Liver (tissue), 9 donors: ENCODE results near the gene ABHD12. TPM values are rescaled to one million over a fixed set of nuclear protein-coding genes. Genes with fewer than 3 reads are reported as not detected.

Experiments used
- DNase-seq: peaks from one replicate; pipeline ENCODE4 v3.0.0-alpha.2; 2017; ENCODE audit warnings: low spot score
- H3K27ac ChIP-seq, 2 donors: one replicate each; pipeline ENCODE4 v1.7.0; 2013; ENCODE audit warnings: inconsistent platforms in 2 of 2, low read length in 2 of 2, control low read depth in 1 of 2, low read depth in 1 of 2, mild to moderate bottlenecking in 1 of 2
- H3K27me3 ChIP-seq, 4 donors: one replicate each; pipeline versions ENCODE4 v1.6.1 to v1.7.0; 2013; ENCODE audit warnings: low read length in 3 of 4, inconsistent platforms in 1 of 4, mild to moderate bottlenecking in 1 of 4, moderate library complexity in 1 of 4; ENCODE audit not compliant: control insufficient read depth in 4 of 4, insufficient read depth in 4 of 4
- H3K36me3 ChIP-seq, 4 donors: one replicate each; pipeline versions ENCODE4 v1.6.1 to v1.7.0; 2013; ENCODE audit warnings: low read length in 3 of 4, mild to moderate bottlenecking in 3 of 4, low read depth in 1 of 4, moderate library complexity in 1 of 4; ENCODE audit not compliant: control insufficient read depth in 4 of 4, insufficient read depth in 3 of 4
- H3K4me1 ChIP-seq, 4 donors: one replicate each; pipeline versions ENCODE4 v1.6.1 to v1.7.0; 2013; ENCODE audit warnings: low read length in 3 of 4, mild to moderate bottlenecking in 3 of 4, moderate library complexity in 1 of 4; ENCODE audit not compliant: control insufficient read depth in 4 of 4, insufficient read depth in 4 of 4
- H3K4me3 ChIP-seq, 3 donors: one replicate each; pipeline versions ENCODE4 v1.6.1 to v1.7.0; 2013; ENCODE audit warnings: low read length in 3 of 3, control low read depth in 1 of 3, low read depth in 1 of 3, mild to moderate bottlenecking in 1 of 3
- H3K9ac ChIP-seq, 2 donors: one replicate each; pipeline ENCODE4 v1.7.0; 2013; ENCODE audit warnings: low read length in 2 of 2, mild to moderate bottlenecking in 2 of 2, moderate library complexity in 2 of 2, control low read depth in 1 of 2, low read depth in 1 of 2
- H3K9me3 ChIP-seq, 4 donors: one replicate each; pipeline versions ENCODE4 v1.6.1 to v1.7.0; 2013; ENCODE audit warnings: low read length in 3 of 4; ENCODE audit not compliant: control insufficient read depth in 4 of 4
- EGR1 ChIP-seq, 2 donors: IDR thresholded peaks; 2 replicates each; pipeline ENCODE4 v1.6.1; 2016 to 2018; ENCODE audit warnings: antibody characterized with exemption in 2 of 2, low read depth in 2 of 2
- FOXA1 ChIP-seq: IDR thresholded peaks from 2 replicates; pipeline ENCODE4 v1.6.1; 2016; ENCODE audit warnings: antibody characterized with exemption
- FOXA2 ChIP-seq: IDR thresholded peaks from 2 replicates; pipeline ENCODE4 v1.6.1; 2016; ENCODE audit warnings: antibody characterized with exemption
- GABPA ChIP-seq, 2 donors: IDR thresholded peaks in 1 of 2; conservative IDR thresholded peaks in 1 of 2; 2 replicates each; pipeline ENCODE4 v1.6.1; 2016; ENCODE audit warnings: antibody characterized with exemption in 2 of 2, mild to moderate bottlenecking in 1 of 2, moderate library complexity in 1 of 2
- HNF4A ChIP-seq, 2 donors: conservative IDR thresholded peaks; 2 replicates each; pipeline ENCODE4 v1.6.1; 2016; ENCODE audit warnings: antibody characterized with exemption in 2 of 2, mild to moderate bottlenecking in 2 of 2
- HNF4G ChIP-seq: IDR thresholded peaks from 2 replicates; pipeline ENCODE4 v1.6.1; 2016; ENCODE audit warnings: antibody characterized with exemption
- JUND ChIP-seq, 2 donors: IDR thresholded peaks; 2 replicates each; pipeline ENCODE4 v1.6.1; 2016; ENCODE audit warnings: antibody characterized with exemption in 2 of 2
- NR2F2 ChIP-seq: IDR thresholded peaks from 2 replicates; pipeline ENCODE4 v1.6.1; 2016; ENCODE audit warnings: antibody characterized with exemption
- RAD21 ChIP-seq, 2 donors: IDR thresholded peaks; 2 replicates each; pipeline ENCODE4 v1.6.1; 2016; ENCODE audit warnings: antibody characterized with exemption in 2 of 2, mild to moderate bottlenecking in 2 of 2
- RXRA ChIP-seq, 2 donors: IDR thresholded peaks; 2 replicates each; pipeline ENCODE4 v1.6.1; 2017 to 2018; ENCODE audit warnings: antibody characterized with exemption in 2 of 2, mild to moderate bottlenecking in 1 of 2
- SP1 ChIP-seq: IDR thresholded peaks from 2 replicates; pipeline ENCODE4 v1.6.1; 2018; ENCODE audit warnings: antibody characterized with exemption, mild to moderate bottlenecking
- TAF1 ChIP-seq: conservative IDR thresholded peaks from 2 replicates; pipeline ENCODE4 v1.6.1; 2016; ENCODE audit warnings: antibody characterized with exemption, mild to moderate bottlenecking
- YY1 ChIP-seq: IDR thresholded peaks from 2 replicates; pipeline ENCODE4 v1.6.1; 2016; ENCODE audit warnings: antibody characterized with exemption, mild to moderate bottlenecking
- WGBS: extraction: QIAGEN DNeasy Blood & Tissue Kit; methylation state at CpG from one replicate; pipeline ENCODE4 v1.1.7; 2013; 5-methylcytosine and 5-hydroxymethylcytosine counted together
- polyA plus RNA-seq, 2 donors: library from polyadenylated mRNA; stranded (reverse) in 1 of 2; unstranded in 1 of 2; fragments of 200-250 nt in 1 of 2; fragments of >200 nt in 1 of 2; fragmentation: Nextera tagmentation in 1 of 2; extraction: Ambion mirVana in 1 of 2; gene quantifications; one replicate each; pipeline versions ENCODE4 v1.2.1 to v1.2.3, GENCODE V29; 2013 to 2015
- total RNA-seq, 2 donors: library from RNA; depleted of rRNA; stranded (reverse); fragments of >200 nt; gene quantifications; one replicate each; pipeline ENCODE4 v1.2.3, GENCODE V29; 2014
- TF ChIP-seq, protein P1 (sequence below): IDR thresholded peaks from 2 replicates; pipeline ENCODE4 v1.6.1; 2016; ENCODE audit warnings: antibody characterized with exemption, mild to moderate bottlenecking
- TF ChIP-seq, protein P2 (sequence below): fragments of 150-350 bp; IDR thresholded peaks from 2 replicates; pipeline ENCODE4 v1.5.1; 2017; ENCODE audit warnings: improper control_type of control experiment, low read depth, low read length; ENCODE audit not compliant: missing input control
- TF ChIP-seq, protein P3 (sequence below): IDR thresholded peaks from 2 replicates; pipeline ENCODE4 v1.6.1; 2016; ENCODE audit warnings: antibody characterized with exemption
- TF ChIP-seq, protein P4 (sequence below): IDR thresholded peaks from 2 replicates; pipeline ENCODE4 v1.6.1; 2016; ENCODE audit warnings: antibody characterized with exemption
- donor health status: healthy.
- donor health status: healthy.
- donor health status: healthy.
- donor health status: healthy.
- donor health status: healthy.

The ABHD12 gene
- total and polyA plus RNA-seq, 4 donors: 11.1 to 15.4 (median 12.9) TPM

DNA sequence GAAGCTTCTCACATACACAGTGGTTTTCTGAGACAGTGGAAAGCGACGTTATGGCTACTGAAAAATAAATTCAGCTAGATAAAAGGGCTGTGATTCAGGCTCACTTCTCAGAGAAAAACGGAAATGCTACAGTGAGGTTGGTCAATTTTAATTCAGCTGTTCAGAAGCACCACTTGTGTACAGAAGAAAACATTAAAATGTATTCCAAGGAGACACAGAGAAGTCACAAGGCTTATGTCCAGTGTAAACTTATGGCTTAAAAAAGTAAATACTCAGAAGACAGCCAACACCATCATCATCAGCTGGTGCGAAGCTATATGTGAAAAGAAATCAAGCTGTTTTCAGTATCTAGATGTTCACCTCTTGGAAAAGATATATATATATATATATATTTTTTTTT, 68.6 kb downstream of the ABHD12 start:
- WGBS: 88% methylated on average over 4 of the region's 4 CpGs
- TF ChIP-seq YY1 (no peak), RAD21 (IDR thresholded peaks at IDR 0.05) (no peak), NR2F2 (no peak), GABPA (IDR thresholded peaks at IDR 0.05 in 1 of 2, conservative IDR thresholded peaks at IDR 0.05 in 1 of 2) (no peak), JUND (IDR thresholded peaks at IDR 0.05) (no peak), SP1 (no peak), EGR1 (IDR thresholded peaks at IDR 0.05; ENCODE audit: low read depth in 2 of 2) (no peak), RXRA (IDR thresholded peaks at IDR 0.05) (no peak), TAF1 (no peak), FOXA1 (no peak), HNF4A (conservative IDR thresholded peaks at IDR 0.05) (no peak), FOXA2 (no peak), HNF4G (no peak)
- TF ChIP-seq, protein P1, sequence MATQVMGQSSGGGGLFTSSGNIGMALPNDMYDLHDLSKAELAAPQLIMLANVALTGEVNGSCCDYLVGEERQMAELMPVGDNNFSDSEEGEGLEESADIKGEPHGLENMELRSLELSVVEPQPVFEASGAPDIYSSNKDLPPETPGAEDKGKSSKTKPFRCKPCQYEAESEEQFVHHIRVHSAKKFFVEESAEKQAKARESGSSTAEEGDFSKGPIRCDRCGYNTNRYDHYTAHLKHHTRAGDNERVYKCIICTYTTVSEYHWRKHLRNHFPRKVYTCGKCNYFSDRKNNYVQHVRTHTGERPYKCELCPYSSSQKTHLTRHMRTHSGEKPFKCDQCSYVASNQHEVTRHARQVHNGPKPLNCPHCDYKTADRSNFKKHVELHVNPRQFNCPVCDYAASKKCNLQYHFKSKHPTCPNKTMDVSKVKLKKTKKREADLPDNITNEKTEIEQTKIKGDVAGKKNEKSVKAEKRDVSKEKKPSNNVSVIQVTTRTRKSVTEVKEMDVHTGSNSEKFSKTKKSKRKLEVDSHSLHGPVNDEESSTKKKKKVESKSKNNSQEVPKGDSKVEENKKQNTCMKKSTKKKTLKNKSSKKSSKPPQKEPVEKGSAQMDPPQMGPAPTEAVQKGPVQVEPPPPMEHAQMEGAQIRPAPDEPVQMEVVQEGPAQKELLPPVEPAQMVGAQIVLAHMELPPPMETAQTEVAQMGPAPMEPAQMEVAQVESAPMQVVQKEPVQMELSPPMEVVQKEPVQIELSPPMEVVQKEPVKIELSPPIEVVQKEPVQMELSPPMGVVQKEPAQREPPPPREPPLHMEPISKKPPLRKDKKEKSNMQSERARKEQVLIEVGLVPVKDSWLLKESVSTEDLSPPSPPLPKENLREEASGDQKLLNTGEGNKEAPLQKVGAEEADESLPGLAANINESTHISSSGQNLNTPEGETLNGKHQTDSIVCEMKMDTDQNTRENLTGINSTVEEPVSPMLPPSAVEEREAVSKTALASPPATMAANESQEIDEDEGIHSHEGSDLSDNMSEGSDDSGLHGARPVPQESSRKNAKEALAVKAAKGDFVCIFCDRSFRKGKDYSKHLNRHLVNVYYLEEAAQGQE: no peak
- TF ChIP-seq, protein P2, sequence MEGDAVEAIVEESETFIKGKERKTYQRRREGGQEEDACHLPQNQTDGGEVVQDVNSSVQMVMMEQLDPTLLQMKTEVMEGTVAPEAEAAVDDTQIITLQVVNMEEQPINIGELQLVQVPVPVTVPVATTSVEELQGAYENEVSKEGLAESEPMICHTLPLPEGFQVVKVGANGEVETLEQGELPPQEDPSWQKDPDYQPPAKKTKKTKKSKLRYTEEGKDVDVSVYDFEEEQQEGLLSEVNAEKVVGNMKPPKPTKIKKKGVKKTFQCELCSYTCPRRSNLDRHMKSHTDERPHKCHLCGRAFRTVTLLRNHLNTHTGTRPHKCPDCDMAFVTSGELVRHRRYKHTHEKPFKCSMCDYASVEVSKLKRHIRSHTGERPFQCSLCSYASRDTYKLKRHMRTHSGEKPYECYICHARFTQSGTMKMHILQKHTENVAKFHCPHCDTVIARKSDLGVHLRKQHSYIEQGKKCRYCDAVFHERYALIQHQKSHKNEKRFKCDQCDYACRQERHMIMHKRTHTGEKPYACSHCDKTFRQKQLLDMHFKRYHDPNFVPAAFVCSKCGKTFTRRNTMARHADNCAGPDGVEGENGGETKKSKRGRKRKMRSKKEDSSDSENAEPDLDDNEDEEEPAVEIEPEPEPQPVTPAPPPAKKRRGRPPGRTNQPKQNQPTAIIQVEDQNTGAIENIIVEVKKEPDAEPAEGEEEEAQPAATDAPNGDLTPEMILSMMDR: no peak
- TF ChIP-seq, protein P3, sequence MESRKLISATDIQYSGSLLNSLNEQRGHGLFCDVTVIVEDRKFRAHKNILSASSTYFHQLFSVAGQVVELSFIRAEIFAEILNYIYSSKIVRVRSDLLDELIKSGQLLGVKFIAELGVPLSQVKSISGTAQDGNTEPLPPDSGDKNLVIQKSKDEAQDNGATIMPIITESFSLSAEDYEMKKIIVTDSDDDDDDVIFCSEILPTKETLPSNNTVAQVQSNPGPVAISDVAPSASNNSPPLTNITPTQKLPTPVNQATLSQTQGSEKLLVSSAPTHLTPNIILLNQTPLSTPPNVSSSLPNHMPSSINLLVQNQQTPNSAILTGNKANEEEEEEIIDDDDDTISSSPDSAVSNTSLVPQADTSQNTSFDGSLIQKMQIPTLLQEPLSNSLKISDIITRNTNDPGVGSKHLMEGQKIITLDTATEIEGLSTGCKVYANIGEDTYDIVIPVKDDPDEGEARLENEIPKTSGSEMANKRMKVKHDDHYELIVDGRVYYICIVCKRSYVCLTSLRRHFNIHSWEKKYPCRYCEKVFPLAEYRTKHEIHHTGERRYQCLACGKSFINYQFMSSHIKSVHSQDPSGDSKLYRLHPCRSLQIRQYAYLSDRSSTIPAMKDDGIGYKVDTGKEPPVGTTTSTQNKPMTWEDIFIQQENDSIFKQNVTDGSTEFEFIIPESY: no peak

DNA sequence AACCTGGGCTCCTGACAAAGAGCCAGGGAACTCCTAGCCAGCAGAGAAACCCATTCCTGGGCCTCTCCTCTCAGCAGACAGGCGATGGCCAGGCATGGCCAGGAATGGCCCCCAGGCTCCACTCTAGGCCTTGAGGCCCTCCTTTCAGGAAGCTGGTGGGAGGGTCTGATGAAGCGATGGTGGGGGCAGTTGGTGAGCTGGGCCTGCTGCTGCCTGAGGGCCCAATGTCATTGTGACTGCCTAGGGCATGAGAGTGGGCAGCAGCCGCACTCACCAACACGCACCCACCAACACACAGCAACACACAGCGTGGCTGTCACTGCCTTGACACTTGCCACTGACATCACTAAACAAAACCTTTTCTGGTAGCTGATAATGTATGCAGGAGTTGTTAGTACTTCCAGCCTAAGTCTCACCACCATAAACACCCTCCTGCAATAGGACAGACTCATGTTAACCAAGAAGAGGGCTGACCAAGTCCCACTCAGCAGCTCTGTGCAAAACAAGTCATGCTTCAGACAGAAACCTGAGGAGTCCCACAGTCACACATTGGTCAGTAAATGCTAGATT, 69.3 kb downstream of the ABHD12 start:
- Histone ChIP-seq H3K27me3 (no peaks in the 10 kb centered on the region), H3K9me3 (no peaks in the 10 kb centered on the region), H3K27ac (no peak overlapping the region), H3K4me3 (no peak overlapping the region), H3K4me1 (peaks cover 0 to 4% (median 0%) of the 10 kb centered on the region in 4 donors), H3K9ac (no peak overlapping the region), H3K36me3 (peaks cover 0 to 2% (median 0%) of the 10 kb centered on the region in 4 donors)
- 98% methylated on average over 5 of the region's 5 CpGs for WGBS
- no peak for TF ChIP-seq FOXA1
- no peak for TF ChIP-seq FOXA2
- TF ChIP-seq, protein P2: no peak
- no peak for TF ChIP-seq TAF1
- TF ChIP-seq HNF4G: no peak
- TF ChIP-seq SP1: no peak
- TF ChIP-seq, protein P3: no peak
- no peak for TF ChIP-seq RAD21 (IDR thresholded peaks at IDR 0.05)
- TF ChIP-seq, protein P4, sequence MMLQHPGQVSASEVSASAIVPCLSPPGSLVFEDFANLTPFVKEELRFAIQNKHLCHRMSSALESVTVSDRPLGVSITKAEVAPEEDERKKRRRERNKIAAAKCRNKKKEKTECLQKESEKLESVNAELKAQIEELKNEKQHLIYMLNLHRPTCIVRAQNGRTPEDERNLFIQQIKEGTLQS: no peak
- DNase-seq: no peak

More for the DNA sequence above, 68.6 kb downstream of the ABHD12 start:
- DNase-seq: no peak
- Histone ChIP-seq H3K36me3 (peaks cover 0 to 2% (median 0%) of the 10 kb centered on the region in 4 donors), H3K9ac (no peak overlapping the region), H3K4me3 (no peak overlapping the region), H3K27me3 (no peaks in the 10 kb centered on the region), H3K9me3 (no peaks in the 10 kb centered on the region), H3K27ac (no peak overlapping the region), H3K4me1 (peaks cover 0 to 4% (median 0%) of the 10 kb centered on the region in 4 donors)
